Prostate gland (tissue), 2 donors: Measurements from ENCODE around the gene ARMH1.

Experiments used
- CTCF ChIP-seq, 4 experiments: fragments of 200-600 bp in 2 of 4; fragments of 450-650 bp in 2 of 4; sonication (generic) in 2 of 4; IDR thresholded peaks; 1 replicate in 3 of 4; 2 replicates in 1 of 4; pipeline ENCODE4 v1.5.1; 2016 to 2019; ENCODE audit warnings: antibody characterized with exemption in 4 of 4, mild to moderate bottlenecking in 2 of 4, moderate library complexity in 2 of 4
- POLR2A ChIP-seq: fragments of 450-650 bp; IDR thresholded peaks from one replicate; pipeline ENCODE4 v1.6.1; 2016; ENCODE audit warnings: antibody characterized with exemption, mild to moderate bottlenecking

- TF ChIP-seq POLR2A (no peak), CTCF (IDR thresholded peaks at IDR 0.05) (no peak)
These were observed 45.8 kb downstream of the ARMH1 start for GRCh38 chr1:44720281-44720680.
